Measurements from ENCODE around the gene CDKAL1.

DNA sequence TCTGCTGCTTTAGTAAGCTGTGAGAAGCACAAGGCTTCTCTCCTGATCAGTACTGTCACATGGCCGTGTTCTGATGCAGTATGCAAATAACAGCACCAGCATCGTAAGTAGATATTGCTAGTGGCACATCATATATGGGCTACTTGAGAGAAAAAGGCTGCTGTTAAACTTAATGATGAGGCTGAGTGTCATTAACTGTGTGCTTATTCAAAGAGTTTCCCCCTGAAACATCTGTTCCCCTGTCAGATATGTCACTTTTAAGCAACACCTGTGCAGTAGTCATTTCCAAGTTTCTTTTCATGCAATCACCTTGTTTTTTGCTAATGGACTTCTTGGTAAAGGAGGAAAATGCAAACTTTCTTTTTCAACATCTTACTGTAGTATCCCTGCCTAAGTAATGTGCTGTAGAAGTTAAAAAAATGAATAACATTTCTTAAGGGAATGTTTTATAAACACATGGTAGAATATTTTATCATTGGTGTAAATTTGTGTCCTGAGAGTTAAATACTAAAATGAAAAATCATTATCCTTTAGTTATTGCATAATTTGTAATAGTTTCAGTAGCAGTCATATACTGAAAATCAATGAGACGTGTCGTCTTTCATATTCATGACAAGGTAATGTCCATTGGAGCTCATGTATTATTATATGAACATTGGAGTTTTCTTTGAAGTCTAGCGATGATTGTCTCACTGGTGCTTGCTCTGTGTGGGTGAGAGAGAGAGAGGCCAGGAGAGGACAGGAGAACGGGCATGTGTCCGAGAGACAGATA is 366.3 kb downstream of the CDKAL1 start:
- TF ChIP-seq CTCF (IDR thresholded peaks at IDR 0.05) (no peak), EP300 (IDR thresholded peaks at IDR 0.05) (no peak), POLR2A (IDR thresholded peaks at IDR 0.05) (no peak), POLR2AphosphoS5 (IDR thresholded peaks at IDR 0.05) (no peak)
